DOHH2 (cell line): ENCODE measurements around the gene PRICKLE1.

Experiments
- H3F3A ChIP-seq: fragments of 200-600 bp; sonication (generic), shearing (Covaris generic); 2 replicates; pipeline ENCODE4 v1.6.0; 2016; ENCODE audit warnings: antibody characterized with exemption, mild to moderate bottlenecking; ENCODE audit not compliant: control insufficient read depth, insufficient read depth
- H3K27ac ChIP-seq: fragments of 200-600 bp; sonication (generic); 2 replicates; pipeline ENCODE4 v1.5.1; 2014; ENCODE audit warnings: low read depth, mild to moderate bottlenecking, low read length, moderate library complexity
- H3K27me3 ChIP-seq: fragments of 200-600 bp; sonication (generic); 2 replicates; pipeline ENCODE4 v1.6.1; 2014; ENCODE audit warnings: mild to moderate bottlenecking, low read length, mixed read lengths; ENCODE audit not compliant: control insufficient read depth
- H3K36me3 ChIP-seq: fragments of 200-600 bp; sonication (generic); 2 replicates; pipeline ENCODE4 v1.6.1; 2014; ENCODE audit warnings: mild to moderate bottlenecking, low read length, moderate library complexity, mixed read lengths; ENCODE audit not compliant: control insufficient read depth
- H3K4me1 ChIP-seq: fragments of 200-600 bp; sonication (generic); 2 replicates; pipeline ENCODE4 v1.6.1; 2014; ENCODE audit warnings: mild to moderate bottlenecking, low read length, mixed read lengths; ENCODE audit not compliant: control insufficient read depth
- H3K4me2 ChIP-seq: fragments of 200-600 bp; sonication (generic); 2 replicates; pipeline ENCODE4 v1.6.0; 2014; ENCODE audit warnings: mild to moderate bottlenecking, low read length, moderate library complexity
- H3K4me3 ChIP-seq: fragments of 200-600 bp; sonication (generic); 2 replicates; pipeline ENCODE4 v1.5.1; 2014; ENCODE audit warnings: mild to moderate bottlenecking, low read length, mixed read lengths
- H3K79me2 ChIP-seq: fragments of 200-600 bp; sonication (generic); 2 replicates; pipeline ENCODE4 v1.6.1; 2014; ENCODE audit warnings: mild to moderate bottlenecking, low read length, mixed read lengths; ENCODE audit not compliant: control insufficient read depth
- H3K9me2 ChIP-seq: fragments of 200-600 bp; sonication (generic); replicated peaks from 2 replicates; pipeline ENCODE4 v1.6.1; 2014; ENCODE audit warnings: mild to moderate bottlenecking, low read length, mixed read lengths; ENCODE audit not compliant: control insufficient read depth
- H3K9me3 ChIP-seq: fragments of 200-600 bp; sonication (generic); 2 replicates; pipeline ENCODE4 v1.6.1; 2014; ENCODE audit warnings: antibody characterized with exemption, low read length, mixed read lengths; ENCODE audit not compliant: control insufficient read depth, insufficient read depth
- H4K20me1 ChIP-seq: fragments of 200-600 bp; sonication (generic); 2 replicates; pipeline ENCODE4 v1.6.0; 2014; ENCODE audit warnings: low read depth, mild to moderate bottlenecking, antibody characterized with exemption, low read length, moderate library complexity; ENCODE audit not compliant: control insufficient read depth, insufficient read depth
- EZH2phosphoT487 ChIP-seq: fragments of 200-600 bp; sonication (generic); IDR thresholded peaks from 2 replicates; pipeline ENCODE4 v1.6.1; 2017; ENCODE audit warnings: borderline replicate concordance, mild to moderate bottlenecking, antibody characterized with exemption, low read length, moderate library complexity, mixed read lengths
- TF ChIP-seq, protein P1 (sequence below): fragments of 200-600 bp; sonication (generic); IDR thresholded peaks from one replicate; pipeline ENCODE4 v1.5.1; 2014; ENCODE audit warnings: antibody characterized with exemption, mild to moderate bottlenecking, low read depth, low read length; ENCODE audit not compliant: poor library complexity, severe bottlenecking

The PRICKLE1 gene

DNA sequence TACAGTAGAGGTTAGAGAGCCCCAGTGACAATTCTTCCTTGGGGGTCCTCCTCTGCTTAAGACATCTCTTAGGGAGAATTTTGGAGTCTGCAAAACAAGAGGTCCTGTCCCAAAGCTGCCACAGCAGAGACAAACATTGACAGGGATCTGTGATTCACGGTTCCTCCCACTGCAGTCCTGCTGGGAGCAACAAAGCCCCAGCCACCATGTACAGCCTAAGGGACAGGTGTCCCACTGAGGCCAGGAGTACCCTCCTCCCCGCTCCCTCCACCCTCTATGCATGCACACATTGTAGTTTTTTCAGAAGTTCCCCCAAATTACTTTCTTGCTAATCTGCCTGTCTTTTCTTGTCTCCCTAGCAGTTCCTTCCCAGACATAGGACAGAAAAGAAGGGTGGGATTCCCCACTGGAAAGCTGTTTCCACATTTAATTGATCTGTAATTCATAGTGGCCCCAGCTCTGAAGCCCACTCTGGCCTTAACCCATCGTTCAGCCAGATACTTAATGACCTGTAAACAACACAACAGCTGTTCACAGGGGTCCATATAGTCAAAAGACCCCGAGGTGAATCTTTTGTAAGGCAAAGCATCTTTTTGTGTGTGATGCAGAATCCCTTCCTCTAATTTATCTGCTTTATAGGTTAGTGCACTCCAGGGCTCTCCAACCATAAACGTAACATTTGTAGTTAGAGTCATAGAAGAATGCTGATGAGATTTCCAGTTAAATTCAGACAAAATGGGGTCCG is 13.9 kb upstream of the PRICKLE1 start:
- Histone ChIP-seq H3K27ac (no peak overlapping the region), H3K9me2 (no peaks in the 10 kb centered on the region), H3K4me2 (no peak overlapping the region), H3K4me3 (no peak overlapping the region), H3K27me3 (peaks cover 6% of the 10 kb centered on the region; the same call in 1 of the 2 replicates), H3K36me3 (no peaks in the 10 kb centered on the region), H3K79me2 (no peaks in the 10 kb centered on the region), H3K4me1 (no peaks in the 10 kb centered on the region), H3F3A (no peaks in the 10 kb centered on the region), H3K9me3 (no peaks in the 10 kb centered on the region), H4K20me1 (no peaks in the 10 kb centered on the region)
- TF ChIP-seq EZH2phosphoT487: no peak
- TF ChIP-seq, protein P1, sequence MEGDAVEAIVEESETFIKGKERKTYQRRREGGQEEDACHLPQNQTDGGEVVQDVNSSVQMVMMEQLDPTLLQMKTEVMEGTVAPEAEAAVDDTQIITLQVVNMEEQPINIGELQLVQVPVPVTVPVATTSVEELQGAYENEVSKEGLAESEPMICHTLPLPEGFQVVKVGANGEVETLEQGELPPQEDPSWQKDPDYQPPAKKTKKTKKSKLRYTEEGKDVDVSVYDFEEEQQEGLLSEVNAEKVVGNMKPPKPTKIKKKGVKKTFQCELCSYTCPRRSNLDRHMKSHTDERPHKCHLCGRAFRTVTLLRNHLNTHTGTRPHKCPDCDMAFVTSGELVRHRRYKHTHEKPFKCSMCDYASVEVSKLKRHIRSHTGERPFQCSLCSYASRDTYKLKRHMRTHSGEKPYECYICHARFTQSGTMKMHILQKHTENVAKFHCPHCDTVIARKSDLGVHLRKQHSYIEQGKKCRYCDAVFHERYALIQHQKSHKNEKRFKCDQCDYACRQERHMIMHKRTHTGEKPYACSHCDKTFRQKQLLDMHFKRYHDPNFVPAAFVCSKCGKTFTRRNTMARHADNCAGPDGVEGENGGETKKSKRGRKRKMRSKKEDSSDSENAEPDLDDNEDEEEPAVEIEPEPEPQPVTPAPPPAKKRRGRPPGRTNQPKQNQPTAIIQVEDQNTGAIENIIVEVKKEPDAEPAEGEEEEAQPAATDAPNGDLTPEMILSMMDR: no peak

DNA sequence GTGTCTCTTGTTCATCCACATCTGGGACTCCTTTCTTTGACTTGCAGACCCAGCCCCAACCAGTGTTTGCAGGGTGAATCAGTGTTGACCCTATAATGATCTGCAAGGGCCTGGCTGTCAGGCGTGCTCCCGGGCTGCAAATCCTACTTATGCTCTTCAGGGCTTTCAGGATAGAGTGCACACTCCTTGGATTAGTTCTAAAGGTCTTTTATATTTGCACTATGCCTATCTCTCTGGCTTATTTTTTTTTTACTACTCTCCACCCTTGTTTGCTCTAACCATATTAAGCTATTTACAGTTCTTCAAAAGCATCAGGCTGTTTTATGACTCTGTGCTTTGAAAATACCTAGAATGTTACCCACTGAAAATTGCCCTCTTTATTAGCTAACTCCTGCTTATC is 4.3 kb upstream of the PRICKLE1 start:
- no peaks in the 10 kb centered on the region for H3K36me3 ChIP-seq
- H3K27me3 ChIP-seq: peaks cover 50% of the 10 kb centered on the region
- H3K4me2 ChIP-seq: no peak overlapping the region
- no peaks in the 10 kb centered on the region for H3K9me3 ChIP-seq
- no peak for TF ChIP-seq EZH2phosphoT487
- TF ChIP-seq, protein P1: no peak
- H3F3A ChIP-seq: no peaks in the 10 kb centered on the region
- no peaks in the 10 kb centered on the region for H3K9me2 ChIP-seq
- H3K27ac ChIP-seq: no peak overlapping the region
- peaks cover 9% of the 10 kb centered on the region for H3K4me1 ChIP-seq
- no peaks in the 10 kb centered on the region for H3K79me2 ChIP-seq
- H4K20me1 ChIP-seq: no peaks in the 10 kb centered on the region
- no peak overlapping the region for H3K4me3 ChIP-seq

DNA sequence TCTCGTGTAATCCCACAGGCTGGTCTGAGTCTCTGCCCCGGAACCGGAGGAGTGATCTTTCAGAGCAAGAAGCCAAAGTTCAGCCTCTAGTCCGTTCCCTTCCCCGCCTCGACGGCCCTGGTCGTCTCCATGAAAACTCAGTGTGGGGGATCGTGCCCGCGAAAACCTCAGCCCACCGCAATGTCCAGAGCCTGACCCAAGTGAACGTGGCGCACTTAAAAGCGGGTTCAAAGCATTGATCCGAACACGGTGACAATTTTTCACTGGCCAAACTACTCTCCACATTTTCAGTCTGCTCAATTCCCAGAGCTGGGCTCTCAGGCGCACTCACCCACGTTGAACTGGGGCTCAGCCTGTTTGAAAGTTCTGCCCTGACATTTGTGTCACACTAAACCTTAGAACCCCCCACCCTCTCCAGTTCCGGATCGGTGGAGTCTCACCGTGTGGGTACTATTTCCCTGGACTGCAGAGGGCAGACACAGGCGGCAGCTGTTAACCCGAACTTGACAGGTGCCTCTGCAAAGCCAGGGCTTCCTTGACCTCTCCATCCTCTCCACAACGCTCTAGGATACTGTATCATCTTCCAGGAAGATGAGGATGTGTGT is 886 bp upstream of the PRICKLE1 start:
- Histone ChIP-seq H4K20me1 (no peaks in the 10 kb centered on the region), H3K36me3 (no peaks in the 10 kb centered on the region), H3F3A (no peaks in the 10 kb centered on the region), H3K4me3 (peak overlapping the region; percentile 47), H3K27ac (no peak overlapping the region), H3K9me3 (no peaks in the 10 kb centered on the region), H3K4me1 (peaks cover 10% of the 10 kb centered on the region), H3K79me2 (no peaks in the 10 kb centered on the region), H3K4me2 (peak overlapping the region; percentile 50), H3K27me3 (peaks cover 57% of the 10 kb centered on the region), H3K9me2 (no peaks in the 10 kb centered on the region)
- TF ChIP-seq, protein P1: no peak
- peak; percentile 66; the same call in 1 of the 2 replicates for TF ChIP-seq EZH2phosphoT487
